ENCODE results near the gene PIN1.
"Not testable (repeated sequence)": the region's sequence is repeated elsewhere in the genome, so short reads cannot be mapped to it uniquely, and the experiment has no call there.

The PIN1 gene

GRCh38 chr19:9834726-9835506, at the start of gene PIN1:
TSS of gene PIN1 (plus strand) at chr19:9835318. CDS start at chr19:9835345, 27 bp downstream.
- DNase-seq (ENCODE audit: low spot score): peak; percentile 99

DNA sequence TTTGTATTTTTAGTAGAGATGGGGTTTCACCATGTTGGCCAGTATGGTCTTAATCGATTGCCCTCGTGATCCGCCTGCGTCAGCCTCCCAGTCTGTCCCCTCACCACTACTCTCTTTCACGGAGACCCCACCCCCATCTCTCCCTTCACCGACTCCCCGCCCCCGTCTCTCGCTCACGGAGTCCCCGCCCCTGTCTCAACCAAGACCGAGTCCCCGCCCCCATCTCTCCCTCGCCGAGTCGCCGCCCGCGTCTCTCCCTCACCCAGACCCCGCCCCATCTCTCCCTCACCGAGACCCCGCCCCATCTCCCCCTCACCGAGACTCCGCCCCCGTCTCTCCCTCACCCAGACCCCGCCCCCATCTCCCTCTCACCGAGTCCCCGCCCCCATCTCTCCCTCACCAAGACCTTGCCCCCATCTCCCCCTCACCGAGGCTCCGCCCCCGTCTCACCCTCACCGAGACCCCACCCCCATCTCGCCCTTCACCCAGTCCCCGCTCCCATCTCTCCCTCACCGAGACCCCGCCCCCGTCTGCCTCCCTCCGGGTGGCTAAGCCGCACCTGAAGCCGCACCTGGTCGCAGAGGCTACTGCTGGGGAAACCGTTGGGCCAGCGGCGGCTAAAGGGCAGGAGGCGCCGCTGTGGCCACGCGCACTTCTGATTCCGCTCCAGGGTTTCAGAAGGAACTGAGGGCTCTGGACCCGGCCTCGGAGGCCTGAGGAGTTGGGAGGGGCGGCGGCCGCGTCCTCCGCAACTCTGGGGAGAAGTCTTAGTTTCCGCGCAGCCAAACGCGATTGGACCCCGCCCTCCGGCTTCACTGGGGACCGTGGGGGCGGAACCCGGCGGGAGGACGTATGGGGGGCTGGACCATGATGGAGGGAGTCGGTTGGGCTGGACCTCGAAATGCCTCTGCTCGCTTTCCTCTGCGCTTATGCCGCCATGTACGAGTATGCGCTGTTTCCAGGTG, 49.5 kb upstream of the PIN1 start:
- peak; percentile 86 for DNase-seq (ENCODE audit: low spot score)

DNA sequence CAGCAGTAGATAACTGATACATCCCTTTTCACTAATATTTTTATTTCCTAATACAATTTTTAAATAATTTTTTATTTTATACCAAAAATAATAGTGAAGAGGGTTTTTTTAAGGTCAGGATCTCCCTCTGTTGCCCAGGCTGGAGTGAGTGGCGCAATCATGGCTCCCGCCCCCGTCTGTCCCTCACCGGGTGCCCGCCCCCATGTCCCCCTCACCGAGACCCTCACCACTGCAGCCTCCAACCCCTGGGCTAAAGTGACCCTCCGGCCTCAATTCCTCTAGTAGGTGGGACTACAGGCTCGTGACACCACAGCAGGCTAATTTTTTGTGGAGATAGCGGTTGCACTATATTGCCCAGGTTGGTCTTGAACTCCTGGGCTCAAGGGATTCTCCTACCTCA, 48.8 kb upstream of the PIN1 start:
- DNase-seq (ENCODE audit: low spot score): no peak

DNA sequence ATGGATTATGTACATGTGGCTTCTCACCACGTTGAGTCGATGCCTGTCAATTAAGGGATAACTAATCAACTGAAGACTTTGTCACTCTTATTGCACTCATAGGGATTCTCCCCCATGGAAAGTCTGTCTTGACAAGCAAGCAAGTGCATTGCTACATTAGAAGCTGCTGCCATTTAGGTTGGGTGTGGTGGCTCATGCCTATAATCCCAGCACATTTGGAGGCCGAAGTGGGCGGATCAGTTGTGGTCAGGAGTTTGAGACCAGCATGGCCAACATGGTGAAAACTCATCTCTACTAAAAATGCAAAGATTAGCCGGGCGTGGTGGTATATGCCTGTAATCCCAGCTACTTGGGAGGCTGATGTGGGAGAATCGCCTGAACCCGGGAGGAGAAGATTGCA, 48.3 kb upstream of the PIN1 start:
- no peak for DNase-seq (ENCODE audit: low spot score)

- not testable (repeated sequence) for DNase-seq (ENCODE audit: low spot score)
Measured at GRCh38 chr19:9788604-9789003, 46.5 kb upstream of the PIN1 start.

DNA sequence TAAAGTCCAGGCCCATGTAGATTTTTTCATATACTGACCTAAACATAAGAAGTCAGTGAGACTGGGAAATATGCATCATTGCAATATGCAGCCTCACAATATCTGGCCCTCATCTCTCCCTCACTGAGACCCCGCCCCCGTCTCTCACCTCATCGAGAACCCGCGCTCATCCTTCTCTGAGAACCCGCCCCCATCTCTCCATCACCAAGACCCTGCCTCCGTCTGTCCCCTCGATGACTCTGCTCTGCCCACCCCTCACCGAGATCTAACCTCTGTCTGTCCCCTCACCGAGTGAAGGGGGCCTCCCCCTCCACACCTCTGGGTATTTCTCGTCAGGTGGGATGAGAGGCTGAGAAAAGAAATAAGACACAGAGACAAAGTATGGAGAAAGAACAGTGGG, 46.1 kb upstream of the PIN1 start:
- DNase-seq (ENCODE audit: low spot score): no peak

DNA sequence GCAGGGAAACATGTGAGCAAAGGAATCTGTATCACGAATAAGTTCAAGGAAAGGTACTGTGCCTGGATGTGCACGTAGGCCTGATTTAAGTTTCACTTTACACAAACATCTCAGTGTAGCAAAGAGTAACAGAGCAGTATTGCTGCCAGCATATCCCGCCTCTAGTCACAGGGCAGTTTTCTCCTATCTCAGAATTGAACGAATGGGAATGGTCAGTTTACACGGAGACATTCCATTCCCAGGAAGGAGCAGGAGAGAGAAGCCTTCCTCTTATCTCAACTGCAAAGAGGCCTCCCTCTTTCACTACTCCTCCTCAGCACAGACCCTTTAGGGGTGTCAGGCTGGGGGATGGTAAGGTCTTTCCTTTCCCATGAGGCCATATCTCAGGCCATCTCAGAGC, 45.5 kb upstream of the PIN1 start:
- DNase-seq (ENCODE audit: low spot score): not testable (repeated sequence)

DNA sequence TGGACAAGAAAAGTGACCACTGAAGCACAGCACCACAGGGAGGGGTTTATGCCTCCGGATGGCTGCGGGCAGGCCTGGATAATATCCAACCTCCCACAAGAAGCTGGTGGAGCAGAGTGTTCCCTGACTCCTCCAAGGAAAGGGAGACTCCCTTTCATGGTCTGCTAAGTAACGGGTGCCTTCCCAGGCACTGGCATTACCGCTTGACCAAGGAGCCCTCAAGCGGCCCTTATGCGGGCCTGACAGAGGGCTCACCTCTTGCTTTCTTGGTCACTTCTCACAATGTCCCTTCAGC, 44.1 kb upstream of the PIN1 start:
- not testable (repeated sequence) for DNase-seq (ENCODE audit: low spot score)

DNA sequence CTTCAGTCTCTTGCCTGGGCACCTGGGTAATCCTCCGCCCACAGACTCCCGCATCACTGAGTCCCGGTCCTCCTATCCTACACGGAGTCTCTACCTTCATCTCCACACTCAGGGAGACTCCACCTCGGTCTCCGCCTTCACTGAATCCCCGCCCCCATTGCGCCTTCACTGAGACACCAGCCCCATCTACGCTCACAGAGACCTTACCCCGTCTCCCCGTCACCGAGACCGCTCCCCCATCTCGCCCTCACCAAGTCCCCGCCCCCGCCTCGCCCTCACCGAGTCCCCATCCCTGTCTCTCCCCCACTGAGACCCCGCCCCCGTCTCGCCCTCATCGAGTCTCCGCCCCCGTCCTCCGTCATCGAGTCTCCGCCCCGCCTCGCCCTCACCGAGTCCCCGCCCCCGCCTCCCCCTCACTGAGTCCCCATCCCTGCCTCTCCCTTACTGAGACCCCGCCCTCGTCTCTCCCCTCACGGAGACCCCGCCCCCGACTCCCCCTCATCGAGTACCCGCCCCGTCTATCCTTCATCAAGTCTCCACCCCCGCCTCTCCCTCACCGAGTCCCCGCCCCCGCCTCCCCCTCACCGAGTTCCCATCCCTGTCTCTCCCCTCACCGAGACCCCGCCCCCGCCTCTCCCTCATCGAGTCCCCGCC, 43.4 kb upstream of the PIN1 start:
- peak; percentile 66 for DNase-seq (ENCODE audit: low spot score)

DNA sequence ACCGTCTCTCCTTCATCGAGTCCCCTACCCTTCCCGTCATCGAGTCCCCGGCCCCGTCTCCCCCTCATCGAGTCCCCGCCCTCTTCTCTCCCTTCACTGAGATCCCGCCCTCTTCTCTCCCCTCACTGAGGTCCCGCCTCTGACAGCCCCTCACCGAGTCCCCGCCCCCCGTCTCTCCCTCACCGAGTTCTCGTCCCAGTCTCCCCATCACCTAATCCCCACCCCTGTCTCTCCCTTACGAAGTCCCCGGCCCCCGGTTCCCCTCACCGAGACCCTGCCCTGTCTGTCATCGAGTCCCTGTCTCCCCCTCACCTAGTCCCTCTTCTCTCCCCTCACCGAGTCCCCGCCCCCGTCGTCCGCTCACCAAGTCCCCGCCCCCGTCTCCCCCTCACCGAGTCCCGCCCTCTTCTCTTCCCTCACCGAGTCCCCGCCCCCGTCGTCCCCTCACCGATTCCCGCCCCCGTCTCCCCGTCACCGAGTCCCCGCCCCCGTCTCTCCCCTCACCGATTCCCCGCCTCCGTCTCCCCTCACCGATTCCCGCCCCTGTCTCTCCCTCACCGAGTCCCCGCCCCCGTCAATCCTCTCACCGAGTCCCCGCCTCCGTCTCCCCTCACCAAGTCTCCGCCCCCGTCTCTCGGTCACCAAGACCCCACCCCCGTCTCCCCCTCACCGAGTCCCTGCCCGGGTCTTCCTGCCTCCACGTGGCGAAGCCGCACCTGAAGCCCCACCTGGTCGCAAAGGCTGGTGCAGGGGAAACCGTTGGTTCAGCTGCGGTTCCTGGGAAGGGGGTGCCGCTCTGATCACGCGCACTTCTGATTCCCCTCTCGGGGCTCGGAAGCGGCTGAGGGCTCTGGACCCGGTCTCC, 42.7 kb upstream of the PIN1 start:
- peak; percentile 48 for DNase-seq (ENCODE audit: low spot score)

- DNase-seq (ENCODE audit: low spot score): no peak
Measured at GRCh38 chr19:9793071-9793591, 42.0 kb upstream of the PIN1 start.

GRCh38 chr19:9796113-9796773, 38.9 kb upstream of the PIN1 start:
- DNase-seq (ENCODE audit: low spot score): peak; percentile 64

DNA sequence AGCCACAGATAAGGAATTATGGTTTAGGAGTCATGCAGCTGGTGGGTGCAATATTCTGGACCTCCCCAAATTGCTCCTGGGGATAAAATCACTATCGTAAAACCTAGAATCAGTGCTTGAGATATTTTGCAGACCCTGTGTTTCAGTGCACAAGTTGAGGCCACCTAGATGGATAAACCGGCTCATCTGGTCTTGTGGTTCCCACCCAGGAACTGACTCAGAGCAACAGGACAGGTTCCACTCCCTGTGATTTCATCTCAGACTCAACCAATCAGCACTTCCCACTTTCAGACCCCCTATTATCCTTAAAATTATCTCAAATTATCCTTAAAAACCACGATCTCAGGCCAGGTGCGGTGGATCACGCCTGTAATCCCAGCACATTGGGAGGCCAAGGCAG, 37.2 kb upstream of the PIN1 start:
- no peak for DNase-seq (ENCODE audit: low spot score)

GRCh38 chr19:9799162-9799561, 36.0 kb upstream of the PIN1 start:
- DNase-seq (ENCODE audit: low spot score): no peak

- DNase-seq (ENCODE audit: low spot score): no peak
Measured at GRCh38 chr19:9801976-9802375, 33.1 kb upstream of the PIN1 start.

GRCh38 chr19:9806803-9807202, 28.3 kb upstream of the PIN1 start:
- no peak for DNase-seq (ENCODE audit: low spot score)

- DNase-seq (ENCODE audit: low spot score): no peak
Measured at GRCh38 chr19:9808855-9809824, 26.0 kb upstream of the PIN1 start.

- DNase-seq (ENCODE audit: low spot score): no peak
Measured at GRCh38 chr19:9811139-9811538, 24.0 kb upstream of the PIN1 start.

- DNase-seq (ENCODE audit: low spot score): no peak
Measured at GRCh38 chr19:9818175-9818733, 16.9 kb upstream of the PIN1 start.
